Neuronal stem cell (in vitro differentiated cells): ENCODE results near the gene ANGPTL2.
"Not testable (repeated sequence)": the region's sequence is repeated elsewhere in the genome, so short reads cannot be mapped to it uniquely, and the experiment has no call there.

Experiments
- DNase-seq: peaks from one replicate; pipeline ENCODE4 v3.0.0-alpha.2; 2013; ENCODE audit warnings: low spot score
- H2AFZ ChIP-seq: one replicate; pipeline ENCODE4 v1.6.1; 2013; ENCODE audit warnings: mild to moderate bottlenecking, low read length, inconsistent platforms
- H2AK5ac ChIP-seq: 2 replicates; pipeline ENCODE4 v1.6.1; 2013; ENCODE audit warnings: low read depth, mild to moderate bottlenecking, inconsistent platforms, low read length, moderate library complexity, mixed read lengths
- H2BK120ac ChIP-seq: 2 replicates; pipeline ENCODE4 v1.6.1; 2013; ENCODE audit warnings: low read depth, mild to moderate bottlenecking, inconsistent platforms, low read length, moderate library complexity, mixed read lengths
- H2BK12ac ChIP-seq: one replicate; pipeline ENCODE4 v1.6.1; 2013; ENCODE audit warnings: low read length, inconsistent platforms
- H2BK15ac ChIP-seq: 2 replicates; pipeline ENCODE4 v1.6.1; 2013; ENCODE audit warnings: mild to moderate bottlenecking, low read length, inconsistent platforms, mixed read lengths
- H2BK5ac ChIP-seq: one replicate; pipeline ENCODE4 v1.6.1; 2013; ENCODE audit warnings: inconsistent platforms, mild to moderate bottlenecking, low read length, moderate library complexity
- H3K14ac ChIP-seq: one replicate; pipeline ENCODE4 v1.6.1; 2013; ENCODE audit warnings: low read length, inconsistent platforms
- H3K18ac ChIP-seq: 2 replicates; pipeline ENCODE4 v1.6.1; 2013; ENCODE audit warnings: low read length, inconsistent platforms
- H3K23ac ChIP-seq: 2 replicates; pipeline ENCODE4 v1.6.1; 2013; ENCODE audit warnings: low read depth, mild to moderate bottlenecking, mixed read lengths, low read length, inconsistent platforms; ENCODE audit not compliant: poor library complexity
- H3K27ac ChIP-seq: replicated peaks from 3 replicates; pipeline ENCODE4 v1.5.1; 2013; ENCODE audit warnings: low read length, inconsistent platforms
- H3K27me3 ChIP-seq, 3 experiments: 2 replicates each; pipeline ENCODE4 v1.6.1; 2013; ENCODE audit warnings: low read length in 3 of 3, mild to moderate bottlenecking in 2 of 3, inconsistent platforms in 1 of 3, low read depth in 1 of 3, mixed read lengths in 1 of 3, moderate library complexity in 1 of 3; ENCODE audit not compliant: control insufficient read depth in 3 of 3, insufficient read depth in 3 of 3
- H3K36me3 ChIP-seq, 2 donors: replicated peaks in 1 of 2; 2 replicates each; pipeline ENCODE4 v1.6.1; 2013; ENCODE audit warnings: low read length in 2 of 2; ENCODE audit not compliant: control insufficient read depth in 2 of 2, insufficient read depth in 2 of 2
- H3K4ac ChIP-seq: 2 replicates; pipeline ENCODE4 v1.6.1; 2013; ENCODE audit warnings: inconsistent platforms, mild to moderate bottlenecking, low read length, moderate library complexity
- H3K4me1 ChIP-seq, 2 donors: 1 replicate in 1 of 2; 2 replicates in 1 of 2; pipeline ENCODE4 v1.6.1; 2013; ENCODE audit warnings: low read length in 2 of 2, low read depth in 1 of 2; ENCODE audit not compliant: control insufficient read depth in 2 of 2, insufficient read depth in 1 of 2
- H3K4me2 ChIP-seq: one replicate; pipeline ENCODE4 v1.6.1; 2013; ENCODE audit warnings: mild to moderate bottlenecking, low read length, inconsistent platforms; ENCODE audit not compliant: insufficient read depth, poor library complexity, severe bottlenecking
- H3K4me3 ChIP-seq, 2 donors: 2 replicates each; pipeline ENCODE4 v1.5.1; 2013; ENCODE audit warnings: low read length in 2 of 2, mild to moderate bottlenecking in 2 of 2, inconsistent platforms in 1 of 2, moderate library complexity in 1 of 2
- H3K79me1 ChIP-seq: one replicate; pipeline ENCODE4 v1.6.1; 2013; ENCODE audit warnings: low read depth, mild to moderate bottlenecking, inconsistent platforms, low read length, moderate library complexity
- H3K9ac ChIP-seq: one replicate; pipeline ENCODE4 v1.6.1; 2013; ENCODE audit warnings: mild to moderate bottlenecking, low read depth, low read length, inconsistent platforms; ENCODE audit not compliant: poor library complexity
- H3K9me3 ChIP-seq, 2 donors: replicated peaks in 1 of 2; 2 replicates each; pipeline versions ENCODE3 to v1.6.1; 2013; ENCODE audit warnings: low read length in 2 of 2, mild to moderate bottlenecking in 2 of 2, inconsistent platforms in 1 of 2, low read depth in 1 of 2, mixed read lengths in 1 of 2, moderate library complexity in 1 of 2; ENCODE audit not compliant: control insufficient read depth in 2 of 2, insufficient read depth in 1 of 2
- H4K8ac ChIP-seq: one replicate; pipeline ENCODE4 v1.6.1; 2013; ENCODE audit warnings: low read depth, mild to moderate bottlenecking, inconsistent platforms, low read length, moderate library complexity
- H4K91ac ChIP-seq: one replicate; pipeline ENCODE4 v1.6.1; 2013; ENCODE audit warnings: low read length, low read depth, mild to moderate bottlenecking, inconsistent platforms; ENCODE audit not compliant: poor library complexity
- WGBS, 2 donors: extraction: QIAGEN DNeasy Blood & Tissue Kit; methylation state at CpG; one replicate each; pipeline ENCODE4 v1.1.7; 2013; ENCODE audit warnings: missing lambda C conversion rate in 2 of 2, mixed read lengths in 1 of 2; ENCODE audit not compliant: insufficient read length in 2 of 2, insufficient replicate concordance in 1 of 2; ENCODE audit errors: extremely low coverage in 2 of 2; 5-methylcytosine and 5-hydroxymethylcytosine counted together

ANGPTL2 gene

GRCh38 chr9:127148014-127148413 lies 25.6 kb upstream of the ANGPTL2 start:
- Histone ChIP-seq H2BK12ac (no peak overlapping the region), H3K4me2 (no peak overlapping the region), H3K4ac (no peak overlapping the region), H3K9ac (no peak overlapping the region), H3K4me3 (no peak overlapping the region), H3K9me3 (peaks cover 0 to 4% of the 10 kb centered on the region in 2 donors), H3K4me1 (no peaks in the 10 kb centered on the region), H4K8ac (no peak overlapping the region), H3K18ac (no peak overlapping the region), H2BK15ac (no peak overlapping the region), H3K36me3 (no peaks in the 10 kb centered on the region), H3K27ac (no peak overlapping the region), H2AK5ac (no peak overlapping the region), H3K14ac (no peak overlapping the region), H3K27me3 (no peaks in the 10 kb centered on the region), H3K23ac (no peak overlapping the region), H2BK120ac (no peak overlapping the region), H4K91ac (no peak overlapping the region), H2BK5ac (no peak overlapping the region), H3K79me1 (no peaks in the 10 kb centered on the region), H2AFZ (no peak overlapping the region)
- DNase-seq, result no peak
- WGBS, 2 donors, result no CpG with 5 or more reads among the region's 5 CpGs

- Histone ChIP-seq H3K27me3 (no peaks in the 10 kb centered on the region), H2AK5ac (no peak overlapping the region), H3K27ac (no peak overlapping the region), H3K36me3 (no peaks in the 10 kb centered on the region), H3K14ac (no peak overlapping the region), H3K18ac (no peak overlapping the region), H3K4me1 (peaks cover 0 to 2% of the 10 kb centered on the region in 2 donors), H2AFZ (no peak overlapping the region), H3K4me3 (no peak overlapping the region), H2BK15ac (no peak overlapping the region), H3K79me1 (no peaks in the 10 kb centered on the region), H3K4me2 (no peak overlapping the region), H2BK5ac (no peak overlapping the region), H3K23ac (no peak overlapping the region), H2BK120ac (no peak overlapping the region), H3K4ac (no peak overlapping the region), H3K9ac (no peak overlapping the region), H4K8ac (no peak overlapping the region), H4K91ac (no peak overlapping the region), H2BK12ac (no peak overlapping the region), H3K9me3 (peaks cover 0 to 4% of the 10 kb centered on the region in 2 donors)
- no peak for DNase-seq
- WGBS, 2 donors, result no CpG with 5 or more reads among the region's 2 CpGs
Measured at GRCh38 chr9:127147251-127147650, 24.8 kb upstream of the ANGPTL2 start.

- not testable (repeated sequence) for H3K4me2 ChIP-seq, H4K8ac ChIP-seq, H3K4me3 ChIP-seq, H2BK5ac ChIP-seq, H3K9ac ChIP-seq, H3K18ac ChIP-seq, H3K9me3 ChIP-seq, DNase-seq, H3K79me1 ChIP-seq, H2BK12ac ChIP-seq, H4K91ac ChIP-seq, H3K4ac ChIP-seq, H3K14ac ChIP-seq, H2AFZ ChIP-seq, H3K27ac ChIP-seq, H3K27me3 ChIP-seq, H3K36me3 ChIP-seq, H2BK120ac ChIP-seq, H2AK5ac ChIP-seq, H2BK15ac ChIP-seq, H3K4me1 ChIP-seq, H3K23ac ChIP-seq
Measured at GRCh38 chr9:127146841-127147240, 24.4 kb upstream of the ANGPTL2 start.

GRCh38 chr9:127144670-127145445 lies 22.4 kb upstream of the ANGPTL2 start:
- Histone ChIP-seq H3K9ac (no peak overlapping the region), H3K4me2 (no peak overlapping the region), H2AK5ac (no peak overlapping the region), H3K4ac (no peak overlapping the region), H4K8ac (no peak overlapping the region), H2BK12ac (no peak overlapping the region), H3K27ac (no peak overlapping the region), H3K23ac (no peak overlapping the region), H3K36me3 (no peaks in the 10 kb centered on the region), H3K4me1 (peaks cover 0 to 6% of the 10 kb centered on the region in 2 donors), H3K4me3 (no peak overlapping the region), H3K18ac (no peak overlapping the region), H2BK15ac (no peak overlapping the region), H3K14ac (no peak overlapping the region), H3K79me1 (no peaks in the 10 kb centered on the region), H4K91ac (no peak overlapping the region), H2BK120ac (no peak overlapping the region), H2AFZ (no peak overlapping the region), H3K27me3 (no peaks in the 10 kb centered on the region), H3K9me3 (peaks cover 0 to 4% of the 10 kb centered on the region in 2 donors), H2BK5ac (no peak overlapping the region)
- DNase-seq, result no peak
- WGBS, 2 donors, result no CpG with 5 or more reads among the region's 8 CpGs
